Mucosa of stomach (tissue), 1 donor: ENCODE measurements around the gene FAM193A.
A peak's percentile ranks its signal among the peaks of the same experiment; 100 is the strongest.

Experiments
- H3K27me3 ChIP-seq: one replicate; pipeline ENCODE4 v1.7.0; 2013; ENCODE audit warnings: mild to moderate bottlenecking, low read length; ENCODE audit not compliant: control insufficient read depth, insufficient read depth
- H3K36me3 ChIP-seq: one replicate; pipeline ENCODE4 v1.7.0; 2013; ENCODE audit warnings: low read length; ENCODE audit not compliant: control insufficient read depth, insufficient read depth
- H3K4me1 ChIP-seq: one replicate; pipeline ENCODE4 v1.7.0; 2013; ENCODE audit warnings: mild to moderate bottlenecking, low read length; ENCODE audit not compliant: control insufficient read depth, insufficient read depth
- H3K4me3 ChIP-seq: one replicate; pipeline ENCODE4 v1.7.0; 2013; ENCODE audit warnings: low read length
- H3K9ac ChIP-seq: one replicate; pipeline ENCODE4 v1.7.0; 2013; ENCODE audit warnings: mild to moderate bottlenecking, low read length, moderate library complexity
- H3K9me3 ChIP-seq: one replicate; pipeline ENCODE4 v1.7.0; 2013; ENCODE audit warnings: mild to moderate bottlenecking, low read length, moderate library complexity; ENCODE audit not compliant: control insufficient read depth
- donor health status: Pancreatic carcinoma.

FAM193A gene

GRCh38 chr4:2536193-2537010 lies at the start of gene FAM193A:
TSS of gene FAM193A (plus strand) at chr4:2536647. CDS start at chr4:2536916, 269 bp downstream.
- H3K36me3 ChIP-seq, result no peaks in the 10 kb centered on the region
- peak within 1 kb of the TSS; percentile 83 for H3K9ac ChIP-seq
- peaks cover 13% of the 10 kb centered on the region for H3K4me1 ChIP-seq
- H3K9me3 ChIP-seq, result no peaks in the 10 kb centered on the region
- no peaks in the 10 kb centered on the region for H3K27me3 ChIP-seq
- peak within 1 kb of the TSS; percentile 32 for H3K4me3 ChIP-seq

- no peaks in the 10 kb centered on the region for H3K27me3 ChIP-seq
- H3K4me1 ChIP-seq, result peaks cover 60% of the 10 kb centered on the region
- H3K9ac ChIP-seq, result no peak overlapping the region
- no peaks in the 10 kb centered on the region for H3K36me3 ChIP-seq
- no peaks in the 10 kb centered on the region for H3K9me3 ChIP-seq
- H3K4me3 ChIP-seq, result no peak overlapping the region
Observed at GRCh38 chr4:2486981-2487380, 49.5 kb upstream of the FAM193A start.

- H3K4me1 ChIP-seq, result peaks cover 54% of the 10 kb centered on the region
- no peak overlapping the region for H3K4me3 ChIP-seq
- no peaks in the 10 kb centered on the region for H3K9me3 ChIP-seq
- H3K9ac ChIP-seq, result no peak overlapping the region
- no peaks in the 10 kb centered on the region for H3K27me3 ChIP-seq
- H3K36me3 ChIP-seq, result peaks cover 1% of the 10 kb centered on the region
Observed at GRCh38 chr4:2487632-2488031, 48.8 kb upstream of the FAM193A start.

- H3K4me1 ChIP-seq, result peaks cover 41% of the 10 kb centered on the region
- no peak overlapping the region for H3K4me3 ChIP-seq
- no peaks in the 10 kb centered on the region for H3K9me3 ChIP-seq
- peaks cover 4% of the 10 kb centered on the region for H3K36me3 ChIP-seq
- H3K27me3 ChIP-seq, result no peaks in the 10 kb centered on the region
- H3K9ac ChIP-seq, result no peak overlapping the region
Observed at GRCh38 chr4:2489081-2489805, 47.2 kb upstream of the FAM193A start.

- Histone ChIP-seq H3K4me3 (no peak overlapping the region), H3K9ac (no peak overlapping the region), H3K36me3 (peaks cover 4% of the 10 kb centered on the region), H3K27me3 (no peaks in the 10 kb centered on the region), H3K4me1 (peaks cover 38% of the 10 kb centered on the region), H3K9me3 (no peaks in the 10 kb centered on the region)
Observed at GRCh38 chr4:2489841-2490552, 46.5 kb upstream of the FAM193A start.

- Histone ChIP-seq H3K9me3 (no peaks in the 10 kb centered on the region), H3K4me1 (peaks cover 14% of the 10 kb centered on the region), H3K9ac (no peak overlapping the region), H3K36me3 (peaks cover 11% of the 10 kb centered on the region), H3K4me3 (no peak overlapping the region), H3K27me3 (no peaks in the 10 kb centered on the region)
Observed at GRCh38 chr4:2492970-2493369, 43.5 kb upstream of the FAM193A start.

- H3K27me3 ChIP-seq, result no peaks in the 10 kb centered on the region
- H3K36me3 ChIP-seq, result peaks cover 12% of the 10 kb centered on the region
- H3K4me3 ChIP-seq, result no peak overlapping the region
Observed at GRCh38 chr4:2494992-2495391, 41.5 kb upstream of the FAM193A start.

GRCh38 chr4:2497324-2497723 lies 39.1 kb upstream of the FAM193A start:
- no peak overlapping the region for H3K4me3 ChIP-seq
- H3K9me3 ChIP-seq, result no peaks in the 10 kb centered on the region
- no peak overlapping the region for H3K9ac ChIP-seq
- H3K27me3 ChIP-seq, result no peaks in the 10 kb centered on the region
- H3K36me3 ChIP-seq, result peaks cover 28% of the 10 kb centered on the region
- peaks cover 10% of the 10 kb centered on the region for H3K4me1 ChIP-seq

More at GRCh38 chr4:2494992-2495391, 41.5 kb upstream of the FAM193A start:
- Histone ChIP-seq H3K4me1 (peaks cover 10% of the 10 kb centered on the region), H3K9ac (peak overlapping the region; percentile 29), H3K9me3 (no peaks in the 10 kb centered on the region)

- Histone ChIP-seq H3K4me3 (no peak overlapping the region), H3K36me3 (peaks cover 24% of the 10 kb centered on the region), H3K9ac (no peak overlapping the region), H3K9me3 (no peaks in the 10 kb centered on the region), H3K27me3 (no peaks in the 10 kb centered on the region), H3K4me1 (peaks cover 10% of the 10 kb centered on the region)
Observed at GRCh38 chr4:2497931-2498330, 38.5 kb upstream of the FAM193A start.

GRCh38 chr4:2500547-2500946 lies 35.9 kb upstream of the FAM193A start:
- Histone ChIP-seq H3K9ac (no peak overlapping the region), H3K36me3 (peaks cover 24% of the 10 kb centered on the region), H3K4me1 (no peaks in the 10 kb centered on the region), H3K4me3 (no peak overlapping the region), H3K9me3 (no peaks in the 10 kb centered on the region), H3K27me3 (no peaks in the 10 kb centered on the region)

GRCh38 chr4:2501034-2501594 lies 35.3 kb upstream of the FAM193A start:
- H3K4me3 ChIP-seq, result no peak overlapping the region
- peaks cover 24% of the 10 kb centered on the region for H3K36me3 ChIP-seq
- no peaks in the 10 kb centered on the region for H3K4me1 ChIP-seq
- H3K27me3 ChIP-seq, result no peaks in the 10 kb centered on the region
- H3K9me3 ChIP-seq, result no peaks in the 10 kb centered on the region
- H3K9ac ChIP-seq, result no peak overlapping the region
